Esophagus squamous epithelium (tissue), 4 donors: ENCODE results near the gene RIPK4.

Source experiments
- POLR2A ChIP-seq, 4 donors: fragments of 450-650 bp; IDR thresholded peaks; one replicate each; pipeline ENCODE4 v1.6.1; 2017; ENCODE audit warnings: antibody characterized with exemption in 4 of 4, mild to moderate bottlenecking in 4 of 4, moderate library complexity in 3 of 4
- TF ChIP-seq, protein P1 (sequence below), 6 experiments: fragments of 450-650 bp in 4 of 6; fragments of 200-600 bp in 2 of 6; sonication (generic) in 2 of 6; IDR thresholded peaks; one replicate each; pipeline ENCODE4 v1.5.1; 2016 to 2019; ENCODE audit warnings: antibody characterized with exemption in 6 of 6, mild to moderate bottlenecking in 4 of 6, moderate library complexity in 4 of 6

DNA sequence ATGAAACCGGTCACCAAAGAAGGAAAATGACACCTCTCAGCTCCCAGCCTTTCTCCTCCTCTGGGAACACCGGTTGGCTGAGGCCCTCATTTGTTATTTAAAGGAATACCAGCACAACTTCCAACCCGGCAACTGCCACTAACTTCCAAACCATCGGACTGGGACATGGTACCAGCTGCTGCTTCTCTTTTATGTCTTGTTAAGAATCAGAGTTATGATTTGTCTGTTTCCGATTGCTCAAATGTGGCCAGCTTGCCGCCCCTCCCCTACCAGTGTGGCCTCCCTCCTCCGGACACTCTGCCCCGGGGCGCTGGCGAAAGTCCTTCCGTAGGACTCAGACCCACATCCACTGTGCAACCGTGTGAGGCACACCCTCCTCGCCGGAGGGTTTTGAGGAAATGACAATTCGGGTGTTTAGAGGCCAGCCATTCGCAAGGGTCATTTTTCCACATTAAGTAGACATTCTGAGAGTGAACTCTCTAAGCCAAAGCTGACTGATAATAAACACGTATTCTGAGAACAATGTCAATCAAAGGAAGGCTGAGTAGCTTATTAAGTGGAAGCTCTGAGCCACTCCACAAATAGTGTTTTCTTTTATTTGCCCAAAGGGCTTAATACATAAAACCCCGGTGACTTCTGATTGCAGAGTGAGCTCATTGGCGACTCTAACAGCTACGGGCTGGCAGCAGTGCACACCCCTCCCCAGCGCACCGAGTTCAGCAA, 5.5 kb downstream of the RIPK4 start:
- TF ChIP-seq, protein P1, sequence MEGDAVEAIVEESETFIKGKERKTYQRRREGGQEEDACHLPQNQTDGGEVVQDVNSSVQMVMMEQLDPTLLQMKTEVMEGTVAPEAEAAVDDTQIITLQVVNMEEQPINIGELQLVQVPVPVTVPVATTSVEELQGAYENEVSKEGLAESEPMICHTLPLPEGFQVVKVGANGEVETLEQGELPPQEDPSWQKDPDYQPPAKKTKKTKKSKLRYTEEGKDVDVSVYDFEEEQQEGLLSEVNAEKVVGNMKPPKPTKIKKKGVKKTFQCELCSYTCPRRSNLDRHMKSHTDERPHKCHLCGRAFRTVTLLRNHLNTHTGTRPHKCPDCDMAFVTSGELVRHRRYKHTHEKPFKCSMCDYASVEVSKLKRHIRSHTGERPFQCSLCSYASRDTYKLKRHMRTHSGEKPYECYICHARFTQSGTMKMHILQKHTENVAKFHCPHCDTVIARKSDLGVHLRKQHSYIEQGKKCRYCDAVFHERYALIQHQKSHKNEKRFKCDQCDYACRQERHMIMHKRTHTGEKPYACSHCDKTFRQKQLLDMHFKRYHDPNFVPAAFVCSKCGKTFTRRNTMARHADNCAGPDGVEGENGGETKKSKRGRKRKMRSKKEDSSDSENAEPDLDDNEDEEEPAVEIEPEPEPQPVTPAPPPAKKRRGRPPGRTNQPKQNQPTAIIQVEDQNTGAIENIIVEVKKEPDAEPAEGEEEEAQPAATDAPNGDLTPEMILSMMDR (IDR thresholded peaks at IDR 0.05): no peak
- no peak for TF ChIP-seq POLR2A (IDR thresholded peaks at IDR 0.05)
